ENCODE data around the gene ABL1.

DNA sequence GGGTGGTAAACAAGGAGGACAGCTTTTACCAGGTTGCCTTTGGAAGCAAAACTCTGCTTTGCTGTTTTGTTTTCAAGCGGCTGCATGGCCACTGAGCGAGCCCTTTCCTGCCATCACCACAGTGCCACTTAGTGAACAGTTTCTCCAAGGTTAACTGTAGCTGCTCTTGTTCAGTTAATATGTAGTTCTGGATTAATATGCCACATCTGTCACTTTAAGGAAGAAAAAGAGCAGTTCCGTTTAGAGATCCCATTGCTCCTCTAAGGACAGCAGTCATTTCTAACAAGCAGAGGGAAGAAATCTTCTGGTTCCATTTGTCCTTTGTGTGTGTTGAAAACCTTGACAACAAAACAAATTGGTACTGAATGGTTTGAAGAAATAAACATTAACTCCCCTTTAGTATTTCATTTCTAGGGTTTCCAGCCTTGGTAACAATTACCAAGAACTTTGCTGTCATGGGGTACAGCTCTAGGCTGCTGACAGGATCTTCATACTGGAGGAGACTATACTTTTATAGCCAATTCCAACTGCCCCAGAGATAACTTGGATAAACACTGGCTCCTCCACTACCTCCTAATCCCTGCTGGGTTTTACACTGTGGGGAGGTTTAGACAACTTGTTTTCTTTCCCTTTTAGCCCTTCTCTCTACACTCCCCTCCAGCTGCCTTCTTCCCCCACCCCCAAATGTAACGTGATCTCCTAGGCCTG is 10.3 kb upstream of the ABL1 start:
- TF ChIP-seq POLR2AphosphoS5 (IDR thresholded peaks at IDR 0.05): no peak
- TF ChIP-seq CTCF (IDR thresholded peaks at IDR 0.05): no peak
- TF ChIP-seq POLR2A (IDR thresholded peaks at IDR 0.05): no peak
- TF ChIP-seq EP300 (IDR thresholded peaks at IDR 0.05): no peak

All from suprapubic skin (tissue), 4 donors.